H9 (cell line): ENCODE data around the gene ZNF213. TPM values are rescaled to one million over a fixed set of nuclear protein-coding genes. Genes with fewer than 3 reads are reported as not detected.

Experiments
- DNase-seq: peaks from one replicate; pipeline ENCODE4 v3.0.0-alpha.2; 2017
- H2AFZ ChIP-seq: one replicate; pipeline ENCODE4 v1.6.1; 2013; ENCODE audit warnings: mild to moderate bottlenecking, low read length, control low read depth, moderate library complexity
- H2AK5ac ChIP-seq: 2 replicates; pipeline ENCODE4 v1.6.1; 2013; ENCODE audit warnings: low read length, control low read depth, mixed read lengths; ENCODE audit not compliant: insufficient read length
- H2BK120ac ChIP-seq: one replicate; pipeline ENCODE4 v1.6.1; 2013; ENCODE audit warnings: low read depth, mild to moderate bottlenecking, low read length, control low read depth, inconsistent platforms; ENCODE audit not compliant: poor library complexity, severe bottlenecking
- H2BK12ac ChIP-seq: 2 replicates; pipeline ENCODE4 v1.6.1; 2013; ENCODE audit warnings: low read length, control low read depth, mixed read lengths, low read depth; ENCODE audit not compliant: insufficient read length
- H2BK15ac ChIP-seq: 2 replicates; pipeline ENCODE4 v1.6.1; 2013; ENCODE audit warnings: low read depth, low read length, control low read depth
- H2BK20ac ChIP-seq: one replicate; pipeline ENCODE4 v1.6.1; 2013; ENCODE audit warnings: low read depth, mild to moderate bottlenecking, low read length, control low read depth, inconsistent platforms; ENCODE audit not compliant: poor library complexity, severe bottlenecking
- H2BK5ac ChIP-seq: 2 replicates; pipeline ENCODE4 v1.6.1; 2013; ENCODE audit warnings: low read length, control low read depth, mixed read lengths; ENCODE audit not compliant: insufficient read length
- H3K14ac ChIP-seq: 2 replicates; pipeline ENCODE4 v1.6.1; 2013; ENCODE audit warnings: low read length, control low read depth; ENCODE audit not compliant: insufficient read depth
- H3K18ac ChIP-seq: 2 replicates; pipeline ENCODE4 v1.6.1; 2013; ENCODE audit warnings: low read depth, mild to moderate bottlenecking, mixed read lengths, low read length, control low read depth; ENCODE audit not compliant: insufficient read length
- H3K23ac ChIP-seq: 2 replicates; pipeline ENCODE4 v1.6.1; 2013; ENCODE audit warnings: low read length, control low read depth, mixed read lengths, low read depth; ENCODE audit not compliant: insufficient read length
- H3K23me2 ChIP-seq: 2 replicates; pipeline ENCODE4 v1.6.1; 2013; ENCODE audit warnings: low read depth, mild to moderate bottlenecking, mixed read lengths, low read length, control low read depth; ENCODE audit not compliant: insufficient read length, poor library complexity, severe bottlenecking
- H3K27ac ChIP-seq: 2 replicates; pipeline ENCODE4 v1.5.1; 2013; ENCODE audit warnings: low read length, control low read depth, mixed read lengths, low read depth; ENCODE audit not compliant: insufficient read length
- H3K27me3 ChIP-seq: 2 replicates; pipeline ENCODE4 v1.6.1; 2013; ENCODE audit warnings: low read length, control low read depth, inconsistent platforms; ENCODE audit not compliant: insufficient read depth
- H3K4ac ChIP-seq: 2 replicates; pipeline ENCODE4 v1.6.1; 2013; ENCODE audit warnings: low read depth, mild to moderate bottlenecking, control low read depth, inconsistent platforms, low read length, moderate library complexity
- H3K4me1 ChIP-seq: 2 replicates; pipeline ENCODE4 v1.6.1; 2013; ENCODE audit warnings: low read length, control low read depth, inconsistent platforms; ENCODE audit not compliant: insufficient read depth
- H3K4me2 ChIP-seq: 2 replicates; pipeline ENCODE4 v1.6.1; 2013; ENCODE audit warnings: low read length, control low read depth, mixed read lengths; ENCODE audit not compliant: insufficient read length, insufficient read depth
- H3K56ac ChIP-seq: 2 replicates; pipeline ENCODE4 v1.6.1; 2013; ENCODE audit warnings: low read depth, mild to moderate bottlenecking, mixed read lengths, low read length, control low read depth; ENCODE audit not compliant: insufficient read length
- H3K79me1 ChIP-seq: 2 replicates; pipeline ENCODE4 v1.6.1; 2013; ENCODE audit warnings: low read depth, mild to moderate bottlenecking, moderate library complexity, low read length, control low read depth, inconsistent platforms; ENCODE audit not compliant: insufficient read depth, poor library complexity, severe bottlenecking
- H3K79me2 ChIP-seq: 2 replicates; pipeline ENCODE4 v1.6.1; 2013; ENCODE audit warnings: low read length, control low read depth, inconsistent platforms; ENCODE audit not compliant: insufficient read depth
- H3K9ac ChIP-seq: 2 replicates; pipeline ENCODE4 v1.6.1; 2013; ENCODE audit warnings: low read length, control low read depth, mixed read lengths; ENCODE audit not compliant: insufficient read length; ENCODE audit errors: extremely low read depth
- H3K9me3 ChIP-seq: one replicate; pipeline ENCODE4 v1.6.1; 2013; ENCODE audit warnings: low read depth, low read length, inconsistent platforms; ENCODE audit not compliant: control insufficient read depth
- H3T11ph ChIP-seq: one replicate; pipeline ENCODE4 v1.6.1; 2013; ENCODE audit warnings: mild to moderate bottlenecking, low read length, control low read depth, inconsistent platforms
- H4K20me1 ChIP-seq: one replicate; pipeline ENCODE4 v1.6.1; 2013; ENCODE audit not compliant: control insufficient read depth, insufficient read length, insufficient read depth
- H4K5ac ChIP-seq: 2 replicates; pipeline ENCODE4 v1.6.1; 2013; ENCODE audit warnings: low read depth, mild to moderate bottlenecking, mixed read lengths, low read length, control low read depth; ENCODE audit not compliant: insufficient read length
- H4K8ac ChIP-seq: replicated peaks from 2 replicates; pipeline ENCODE4 v1.6.1; 2013; ENCODE audit warnings: low read length, control low read depth, mixed read lengths, low read depth; ENCODE audit not compliant: insufficient read length
- H4K91ac ChIP-seq: 2 replicates; pipeline ENCODE4 v1.6.1; 2013; ENCODE audit warnings: low read depth, mild to moderate bottlenecking, moderate library complexity, mixed read lengths, low read length, control low read depth; ENCODE audit not compliant: insufficient read length
- H3K27ac Mint-ChIP-seq, 3 experiments: 2 replicates in 2 of 3; 3 replicates in 1 of 3; pipeline ENCODE4 v1.8.0; 2020 to 2021; ENCODE audit warnings: mixed read lengths in 3 of 3, mild to moderate bottlenecking in 1 of 3, moderate library complexity in 1 of 3
- H3K27me3 Mint-ChIP-seq: 2 replicates; pipeline ENCODE4 v1.8.0; 2021; ENCODE audit warnings: low read depth, mild to moderate bottlenecking, moderate library complexity, mixed read lengths
- H3K36me3 Mint-ChIP-seq, 3 experiments: 2 replicates in 2 of 3; 3 replicates in 1 of 3; pipeline ENCODE4 v1.8.0; 2020 to 2021; ENCODE audit warnings: low read depth in 3 of 3, mixed read lengths in 3 of 3; ENCODE audit not compliant: insufficient read depth in 1 of 3
- H3K4me1 Mint-ChIP-seq, 2 experiments: 2 replicates each; pipeline ENCODE4 v1.8.0; 2020; ENCODE audit warnings: mixed read lengths in 2 of 2
- H3K4me3 Mint-ChIP-seq, 2 experiments: 2 replicates in 1 of 2; 3 replicates in 1 of 2; pipeline ENCODE4 v1.8.0; 2020 to 2021; ENCODE audit warnings: mild to moderate bottlenecking in 2 of 2, mixed read lengths in 2 of 2, moderate library complexity in 1 of 2
- H3K9me3 Mint-ChIP-seq, 2 experiments: 2 replicates in 1 of 2; 3 replicates in 1 of 2; pipeline ENCODE4 v1.8.0; 2020; ENCODE audit warnings: mild to moderate bottlenecking in 2 of 2, mixed read lengths in 2 of 2, moderate library complexity in 1 of 2
- WGBS: extraction: QIAGEN DNeasy Blood & Tissue Kit; methylation state at CpG from one replicate; pipeline ENCODE4 v1.1.7; 2013; ENCODE audit warnings: missing lambda C conversion rate, low lambda C conversion rate, mixed read lengths; ENCODE audit not compliant: insufficient read length; ENCODE audit errors: extremely low coverage; 5-methylcytosine and 5-hydroxymethylcytosine counted together
- total RNA-seq: library from RNA; stranded (reverse); gene quantifications from 2 replicates; pipeline ENCODE4 v1.2.1, GENCODE V29; 2021
- TF ChIP-seq, protein P1 (sequence below): fragments of 200-600 bp; sonication (generic); conservative IDR thresholded peaks from 3 replicates; pipeline ENCODE4 v1.8.0; 2021; ENCODE audit warnings: antibody characterized with exemption, mild to moderate bottlenecking

ZNF213 gene
- total RNA-seq, 1 experiment from 2014 or later = 6.4 TPM

DNA sequence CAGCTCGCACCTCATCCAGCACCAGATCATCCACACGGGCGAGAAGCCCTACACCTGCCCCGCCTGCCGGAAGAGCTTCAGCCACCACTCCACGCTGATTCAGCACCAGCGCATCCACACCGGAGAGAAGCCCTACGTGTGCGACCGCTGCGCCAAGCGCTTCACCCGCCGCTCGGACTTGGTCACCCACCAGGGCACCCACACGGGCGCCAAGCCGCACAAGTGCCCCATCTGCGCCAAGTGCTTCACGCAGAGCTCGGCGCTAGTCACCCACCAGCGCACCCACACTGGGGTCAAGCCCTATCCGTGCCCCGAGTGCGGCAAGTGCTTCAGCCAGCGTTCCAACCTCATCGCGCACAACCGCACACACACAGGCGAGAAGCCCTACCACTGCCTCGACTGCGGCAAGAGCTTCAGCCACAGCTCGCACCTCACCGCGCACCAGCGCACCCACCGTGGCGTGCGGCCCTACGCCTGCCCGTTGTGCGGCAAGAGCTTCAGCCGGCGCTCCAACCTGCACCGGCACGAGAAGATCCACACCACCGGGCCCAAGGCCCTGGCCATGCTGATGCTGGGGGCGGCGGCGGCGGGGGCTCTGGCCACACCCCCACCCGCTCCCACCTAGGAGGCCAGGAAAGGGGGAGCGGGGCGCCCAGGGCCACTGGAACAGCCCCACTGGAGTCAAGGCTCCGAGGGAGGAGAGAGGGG lies 15.0 kb upstream of the ZNF213 start:
- no peaks in the 10 kb centered on the region; the same call in 1 of the 2 replicates for H3K27me3 Mint-ChIP-seq
- no peak overlapping the region for H4K91ac ChIP-seq
- no CpG with 5 or more reads among the region's 57 CpGs for WGBS
- no peaks in the 10 kb centered on the region for H3K27me3 ChIP-seq
- peaks cover 11 to 41% (median 23%) of the 10 kb centered on the region in 3 experiments for H3K36me3 Mint-ChIP-seq
- H3K56ac ChIP-seq = no peak overlapping the region
- H3K9ac ChIP-seq = no peak overlapping the region
- no peak overlapping the region for H2BK20ac ChIP-seq
- no peak overlapping the region for H3K23ac ChIP-seq
- H3K4me3 Mint-ChIP-seq = no peak overlapping the region
- H2BK15ac ChIP-seq = no peak overlapping the region
- H2AFZ ChIP-seq = no peak overlapping the region
- no peaks in the 10 kb centered on the region for H3K9me3 ChIP-seq
- H3K4ac ChIP-seq = no peak overlapping the region
- H4K8ac ChIP-seq = no peak overlapping the region
- TF ChIP-seq, protein P1, sequence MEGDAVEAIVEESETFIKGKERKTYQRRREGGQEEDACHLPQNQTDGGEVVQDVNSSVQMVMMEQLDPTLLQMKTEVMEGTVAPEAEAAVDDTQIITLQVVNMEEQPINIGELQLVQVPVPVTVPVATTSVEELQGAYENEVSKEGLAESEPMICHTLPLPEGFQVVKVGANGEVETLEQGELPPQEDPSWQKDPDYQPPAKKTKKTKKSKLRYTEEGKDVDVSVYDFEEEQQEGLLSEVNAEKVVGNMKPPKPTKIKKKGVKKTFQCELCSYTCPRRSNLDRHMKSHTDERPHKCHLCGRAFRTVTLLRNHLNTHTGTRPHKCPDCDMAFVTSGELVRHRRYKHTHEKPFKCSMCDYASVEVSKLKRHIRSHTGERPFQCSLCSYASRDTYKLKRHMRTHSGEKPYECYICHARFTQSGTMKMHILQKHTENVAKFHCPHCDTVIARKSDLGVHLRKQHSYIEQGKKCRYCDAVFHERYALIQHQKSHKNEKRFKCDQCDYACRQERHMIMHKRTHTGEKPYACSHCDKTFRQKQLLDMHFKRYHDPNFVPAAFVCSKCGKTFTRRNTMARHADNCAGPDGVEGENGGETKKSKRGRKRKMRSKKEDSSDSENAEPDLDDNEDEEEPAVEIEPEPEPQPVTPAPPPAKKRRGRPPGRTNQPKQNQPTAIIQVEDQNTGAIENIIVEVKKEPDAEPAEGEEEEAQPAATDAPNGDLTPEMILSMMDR = no peak
- H3K79me2 ChIP-seq = no peaks in the 10 kb centered on the region
- no peaks in the 10 kb centered on the region for H3K79me1 ChIP-seq
- H3K14ac ChIP-seq = no peak overlapping the region
- H2BK120ac ChIP-seq = no peak overlapping the region
- DNase-seq = no peak
- H3K4me2 ChIP-seq = no peak overlapping the region
- no peak overlapping the region for H3K27ac ChIP-seq
- peaks cover 8 to 14% of the 10 kb centered on the region in 2 experiments for H3K4me1 Mint-ChIP-seq
- no peak overlapping the region for H2BK5ac ChIP-seq
- H3K23me2 ChIP-seq = peaks cover 13% of the 10 kb centered on the region
- no peak overlapping the region for H3K18ac ChIP-seq
- no peaks in the 10 kb centered on the region for H4K20me1 ChIP-seq
- H2AK5ac ChIP-seq = no peak overlapping the region
- H4K5ac ChIP-seq = no peak overlapping the region
- no peak overlapping the region for H2BK12ac ChIP-seq
- no peak overlapping the region for H3K27ac Mint-ChIP-seq
- no peaks in the 10 kb centered on the region for H3K4me1 ChIP-seq
- H3K9me3 Mint-ChIP-seq = no peaks in the 10 kb centered on the region
- no peak overlapping the region for H3T11ph ChIP-seq
